ENCODE data around the gene SLC7A5.

The SLC7A5 gene

DNA sequence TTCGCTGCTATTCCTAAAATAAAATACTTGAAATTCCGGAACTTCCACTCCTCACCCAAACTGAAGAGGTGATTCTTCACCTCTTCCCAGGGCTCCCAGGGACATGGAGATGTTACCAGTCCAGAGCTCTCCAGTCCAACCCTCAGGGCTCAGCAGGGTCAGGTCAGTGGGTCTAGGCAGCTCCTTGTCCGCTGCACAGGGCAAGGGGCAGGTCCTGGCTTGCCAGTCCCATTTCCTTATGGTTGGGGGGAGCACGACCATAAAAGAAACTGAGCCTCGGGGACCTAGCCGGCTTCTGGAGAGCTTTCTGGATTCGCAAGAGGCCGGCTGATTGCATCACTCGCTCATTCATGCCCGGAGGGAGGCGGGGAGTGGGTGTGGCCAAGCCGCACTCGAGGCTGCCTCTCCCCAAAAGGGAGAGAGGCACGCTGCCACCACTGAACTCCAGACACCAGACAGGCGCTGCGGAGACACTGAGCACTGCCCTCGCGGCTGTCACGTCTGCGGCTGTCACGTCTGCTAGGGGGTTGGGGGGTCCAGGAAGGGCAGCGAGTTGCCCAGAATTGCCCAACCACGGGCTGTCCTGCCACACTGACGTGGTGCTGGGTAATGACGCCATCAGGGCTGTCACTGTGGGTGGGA is 15.8 kb downstream of the SLC7A5 start:
- TF ChIP-seq, protein P1, sequence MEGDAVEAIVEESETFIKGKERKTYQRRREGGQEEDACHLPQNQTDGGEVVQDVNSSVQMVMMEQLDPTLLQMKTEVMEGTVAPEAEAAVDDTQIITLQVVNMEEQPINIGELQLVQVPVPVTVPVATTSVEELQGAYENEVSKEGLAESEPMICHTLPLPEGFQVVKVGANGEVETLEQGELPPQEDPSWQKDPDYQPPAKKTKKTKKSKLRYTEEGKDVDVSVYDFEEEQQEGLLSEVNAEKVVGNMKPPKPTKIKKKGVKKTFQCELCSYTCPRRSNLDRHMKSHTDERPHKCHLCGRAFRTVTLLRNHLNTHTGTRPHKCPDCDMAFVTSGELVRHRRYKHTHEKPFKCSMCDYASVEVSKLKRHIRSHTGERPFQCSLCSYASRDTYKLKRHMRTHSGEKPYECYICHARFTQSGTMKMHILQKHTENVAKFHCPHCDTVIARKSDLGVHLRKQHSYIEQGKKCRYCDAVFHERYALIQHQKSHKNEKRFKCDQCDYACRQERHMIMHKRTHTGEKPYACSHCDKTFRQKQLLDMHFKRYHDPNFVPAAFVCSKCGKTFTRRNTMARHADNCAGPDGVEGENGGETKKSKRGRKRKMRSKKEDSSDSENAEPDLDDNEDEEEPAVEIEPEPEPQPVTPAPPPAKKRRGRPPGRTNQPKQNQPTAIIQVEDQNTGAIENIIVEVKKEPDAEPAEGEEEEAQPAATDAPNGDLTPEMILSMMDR (IDR thresholded peaks at IDR 0.05; ENCODE audit: extremely low read depth, insufficient read depth, missing control alignments): no peak
- peak; percentile 94 for DNase-seq (ENCODE audit: low spot score)
- in situ Hi-C loops (cut with MboI; ENCODE audit: low pct_unique_long_range_greater_than_20kb, low sequenced_read_pairs, unreplicated experiment): no loop called here

DNA sequence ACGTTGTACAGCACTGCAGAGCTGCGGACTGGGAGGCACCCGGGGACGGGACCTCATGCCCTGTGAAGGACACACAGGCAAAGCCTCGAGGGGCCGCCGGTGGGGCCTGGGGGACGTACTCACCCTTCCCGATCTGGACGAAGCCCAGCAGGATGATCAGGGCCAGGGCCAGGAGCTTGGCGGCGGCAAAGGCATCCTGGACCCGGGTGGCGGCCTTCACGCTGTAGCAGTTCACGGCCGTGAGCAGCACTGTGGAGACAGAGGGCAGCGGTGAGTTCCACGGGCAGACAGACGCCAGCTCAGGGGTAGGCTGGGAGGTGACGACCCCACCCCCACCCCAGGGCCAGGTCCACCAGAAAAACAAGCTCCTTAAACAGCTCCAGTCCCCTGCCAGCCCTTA is 17.7 kb downstream of the SLC7A5 start:
- TF ChIP-seq, protein P1 (IDR thresholded peaks at IDR 0.05; ENCODE audit: extremely low read depth, insufficient read depth, missing control alignments): peak; percentile 6
- DNase-seq (ENCODE audit: low spot score): no peak
- in situ Hi-C loops (cut with MboI; ENCODE audit: low pct_unique_long_range_greater_than_20kb, low sequenced_read_pairs, unreplicated experiment): no loop called here

DNA sequence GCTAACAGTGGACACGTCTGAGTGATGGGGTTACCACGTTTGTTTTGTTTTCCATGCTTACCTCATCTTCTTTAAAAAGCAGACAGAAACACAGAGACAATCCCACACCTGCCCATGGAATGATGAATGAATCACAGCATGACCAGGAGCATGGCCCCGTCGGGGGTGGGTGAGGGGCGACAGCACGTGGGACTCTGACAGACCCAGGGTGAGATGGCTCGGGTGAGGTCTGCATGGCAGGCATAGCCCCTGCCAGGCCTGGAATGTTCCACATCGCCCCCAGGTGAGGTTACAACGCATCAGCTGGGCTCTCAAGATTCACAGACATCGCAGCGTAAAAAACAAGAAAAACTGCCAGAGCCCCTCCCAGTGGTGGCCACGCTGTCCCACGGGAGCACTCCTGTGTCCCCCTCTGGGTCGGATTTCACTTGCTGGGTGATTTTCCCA is 18.1 kb downstream of the SLC7A5 start:
- in situ Hi-C loops (cut with MboI; ENCODE audit: low pct_unique_long_range_greater_than_20kb, low sequenced_read_pairs, unreplicated experiment): no loop called here
- DNase-seq (ENCODE audit: low spot score): no peak
- TF ChIP-seq, protein P1 (IDR thresholded peaks at IDR 0.05; ENCODE audit: extremely low read depth, insufficient read depth, missing control alignments): no peak

DNA sequence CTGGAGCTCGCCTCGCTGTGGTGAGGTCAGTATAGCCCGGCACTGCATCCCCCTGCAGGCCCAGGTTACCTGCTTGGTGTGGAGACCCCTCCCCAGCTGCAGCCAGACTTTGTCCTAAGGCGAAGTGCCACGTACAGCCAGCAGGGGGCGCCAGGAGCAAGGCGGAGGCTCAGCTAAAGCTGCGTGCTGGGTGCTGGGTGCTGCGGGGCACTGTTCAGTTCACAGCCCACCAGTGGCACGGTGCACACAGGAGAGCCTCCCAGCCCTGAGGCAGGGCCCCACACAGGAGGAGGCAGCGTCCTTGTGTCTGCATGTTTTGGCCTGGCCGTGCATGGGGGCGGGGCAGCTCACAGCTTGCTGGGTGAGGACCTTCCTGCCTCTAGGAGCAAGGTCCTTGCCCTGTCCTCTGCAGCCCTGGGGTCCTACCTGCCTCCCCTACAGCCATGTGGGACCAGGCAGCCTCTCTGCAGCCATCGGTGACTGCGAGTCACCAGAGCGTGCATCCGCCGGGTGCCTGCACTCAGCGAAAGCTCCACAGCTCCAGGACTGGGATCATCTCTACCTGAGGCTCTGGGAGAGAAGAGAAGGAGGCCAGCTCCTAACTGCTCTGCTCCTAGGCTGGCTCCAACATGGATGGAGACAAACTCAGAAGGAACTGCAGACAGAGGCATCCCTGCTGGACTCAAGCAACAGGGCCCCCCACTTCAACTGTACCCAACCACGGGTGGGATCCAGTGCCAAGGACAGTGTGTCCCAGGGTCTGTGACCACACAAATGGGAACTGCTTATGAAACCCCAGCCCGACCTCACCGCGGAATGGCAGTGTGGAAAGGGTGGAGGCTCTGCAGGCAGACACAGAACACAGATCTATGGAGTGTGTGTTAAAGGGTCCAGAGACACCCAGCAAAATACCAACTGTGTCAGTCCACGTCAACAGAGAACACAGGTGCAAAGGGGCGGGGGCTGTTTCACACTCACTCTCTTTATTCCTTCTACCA is 19.0 kb downstream of the SLC7A5 start:
- TF ChIP-seq, protein P1 (IDR thresholded peaks at IDR 0.05; ENCODE audit: extremely low read depth, insufficient read depth, missing control alignments): peak; percentile 96
- peak; percentile 91 for DNase-seq (ENCODE audit: low spot score)
- in situ Hi-C loops (cut with MboI; ENCODE audit: low pct_unique_long_range_greater_than_20kb, low sequenced_read_pairs, unreplicated experiment): no loop called here

DNA sequence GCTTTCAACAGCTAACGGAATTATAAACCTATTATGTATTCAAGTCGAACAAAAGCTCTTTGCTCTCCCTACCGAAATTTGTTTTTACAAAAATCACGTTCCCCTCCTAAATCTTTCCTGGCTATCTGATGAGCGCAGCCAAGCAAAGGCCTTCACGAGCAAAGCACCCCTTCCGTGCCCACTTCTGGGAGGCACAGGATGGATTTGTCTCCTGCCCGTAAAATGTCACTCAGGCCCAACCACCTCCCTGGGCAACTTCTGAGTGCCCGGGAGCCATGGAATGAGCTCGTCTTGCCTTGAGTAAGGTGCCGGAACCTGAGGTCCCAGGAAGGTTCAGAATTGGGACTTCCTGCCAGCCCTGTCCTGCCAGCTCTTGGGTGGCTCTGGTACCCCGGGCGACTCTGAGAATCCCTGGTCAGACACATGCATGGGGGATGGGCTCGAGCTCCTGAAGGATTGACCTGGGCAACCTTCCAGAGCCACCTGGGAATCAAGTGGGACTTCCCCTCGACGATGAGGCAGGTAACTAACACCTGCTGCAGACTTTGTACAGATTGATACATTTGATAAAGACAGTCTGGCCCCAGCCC is 19.8 kb downstream of the SLC7A5 start:
- no peak for DNase-seq (ENCODE audit: low spot score)
- in situ Hi-C loops (cut with MboI; ENCODE audit: low pct_unique_long_range_greater_than_20kb, low sequenced_read_pairs, unreplicated experiment): loop anchor here (10.0 kb wide), 1 partner anchor 65 kb away; no protein-coding TSS in a partner anchor

More for the DNA sequence above, 19.8 kb downstream of the SLC7A5 start:
- TF ChIP-seq, protein P1 (IDR thresholded peaks at IDR 0.05; ENCODE audit: extremely low read depth, insufficient read depth, missing control alignments): no peak
